IMR-90 (cell line): Measurements from ENCODE around the gene NLGN1. TPM values are rescaled to one million over a fixed set of nuclear protein-coding genes. Genes with fewer than 3 reads are reported as not detected.

ENCODE experiments used
- ATAC-seq: fragments of 200-7000 bp; cut with Tn5 transposase; 2 replicates; pipeline ENCODE4 v1.9.1; 2020; ENCODE audit warnings: low read depth, mild to moderate bottlenecking, moderate library complexity
- BruUV-seq: library from RNA; stranded (reverse); fragments of 400-500 nt; replicated peaks from 2 replicates; lab custom pipeline; 2021; lab: Mats Ljungman, UMichigan
- CTCF ChIA-PET: fragments of 300-600 bp; formaldehyde crosslinking; extraction: SDS; loops from one replicate; lab custom pipeline; 2021; ENCODE audit warnings: antibody characterized with exemption; lab: Yijun Ruan, JAX
- POLR2A ChIA-PET: fragments of 300-600 bp; sonication (Branson Sonifier 250); formaldehyde crosslinking; loops from one replicate; lab custom pipeline; 2022; ENCODE audit warnings: antibody characterized with exemption; ENCODE audit not compliant: unreplicated experiment; lab: Charles Lee
- DNase-seq: peaks from one replicate; pipeline ENCODE4 v3.0.0; 2013
- H2AFZ ChIP-seq: replicated peaks from 2 replicates; pipeline ENCODE3; 2013; ENCODE audit warnings: low read length, mild to moderate bottlenecking; ENCODE audit not compliant: poor library complexity
- H2AK5ac ChIP-seq: 2 replicates; pipeline ENCODE4 v1.6.1; 2013; ENCODE audit warnings: low read depth, low read length, inconsistent platforms
- H2AK9ac ChIP-seq: replicated peaks from 2 replicates; pipeline ENCODE3; 2013; ENCODE audit warnings: mild to moderate bottlenecking, low read depth, low read length, moderate library complexity; ENCODE audit not compliant: poor library complexity
- H2BK120ac ChIP-seq: 2 replicates; pipeline ENCODE4 v1.6.1; 2013; ENCODE audit warnings: low read depth, low read length, inconsistent platforms
- H2BK15ac ChIP-seq: 3 replicates; pipeline ENCODE4 v1.6.1; 2013; ENCODE audit warnings: low read depth, low read length, inconsistent platforms
- H2BK20ac ChIP-seq: 2 replicates; pipeline ENCODE4 v1.6.1; 2013; ENCODE audit warnings: low read depth, mild to moderate bottlenecking, inconsistent platforms, low read length, moderate library complexity
- H2BK5ac ChIP-seq: 2 replicates; pipeline ENCODE4 v1.6.1; 2013; ENCODE audit warnings: mild to moderate bottlenecking, low read depth, low read length, inconsistent platforms; ENCODE audit not compliant: poor library complexity, severe bottlenecking
- H3K14ac ChIP-seq: replicated peaks from 2 replicates; pipeline ENCODE4 v1.6.1; 2013; ENCODE audit warnings: low read depth, low read length, inconsistent platforms
- H3K18ac ChIP-seq: 2 replicates; pipeline ENCODE4 v1.6.1; 2013; ENCODE audit warnings: low read depth, low read length, control low read depth
- H3K23ac ChIP-seq: 2 replicates; pipeline ENCODE4 v1.6.1; 2013; ENCODE audit warnings: low read depth, low read length, inconsistent platforms
- H3K27ac ChIP-seq: 2 replicates; pipeline ENCODE4 v1.5.1; 2013; ENCODE audit warnings: mild to moderate bottlenecking, control low read depth, low read length; ENCODE audit not compliant: insufficient read depth
- H3K27me3 ChIP-seq: 2 replicates; pipeline ENCODE4 v1.6.1; 2013; ENCODE audit warnings: low read length; ENCODE audit not compliant: control insufficient read depth, insufficient read depth
- H3K36me3 ChIP-seq: 2 replicates; pipeline ENCODE4 v1.6.1; 2013; ENCODE audit warnings: low read length, mixed read lengths; ENCODE audit not compliant: control insufficient read depth, insufficient read depth
- H3K4ac ChIP-seq: 2 replicates; pipeline ENCODE4 v1.6.1; 2013; ENCODE audit warnings: low read depth, low read length, inconsistent platforms
- H3K4me1 ChIP-seq: 2 replicates; pipeline ENCODE4 v1.6.1; 2013; ENCODE audit warnings: low read length, mixed read lengths; ENCODE audit not compliant: control insufficient read depth, insufficient read depth
- H3K4me2 ChIP-seq: 2 replicates; pipeline ENCODE4 v1.6.1; 2013; ENCODE audit warnings: low read depth, mild to moderate bottlenecking, control low read depth, low read length, moderate library complexity
- H3K4me3 ChIP-seq: 2 replicates; pipeline ENCODE4 v1.5.1; 2013; ENCODE audit warnings: low read depth, mild to moderate bottlenecking, control low read depth, low read length, moderate library complexity; ENCODE audit not compliant: insufficient read depth
- H3K56ac ChIP-seq: 2 replicates; pipeline ENCODE4 v1.6.1; 2013; ENCODE audit warnings: low read length, inconsistent platforms; ENCODE audit not compliant: insufficient read depth; ENCODE audit errors: extremely low read depth
- H3K79me1 ChIP-seq, 2 experiments: 2 replicates each; pipeline ENCODE4 v1.6.1; 2013; ENCODE audit warnings: low read length in 2 of 2, inconsistent platforms in 1 of 2, low read depth in 1 of 2
- H3K9ac ChIP-seq: 2 replicates; pipeline ENCODE4 v1.6.1; 2013; ENCODE audit warnings: low read depth, low read length, control low read depth
- H3K9me1 ChIP-seq: 2 replicates; pipeline ENCODE4 v1.6.1; 2013; ENCODE audit warnings: low read length, inconsistent platforms; ENCODE audit not compliant: insufficient read depth
- H3K9me3 ChIP-seq: 2 replicates; pipeline ENCODE4 v1.6.1; 2013; ENCODE audit warnings: low read length; ENCODE audit not compliant: control insufficient read depth, insufficient read depth
- H4K20me1 ChIP-seq: 2 replicates; pipeline ENCODE4 v1.6.1; 2013; ENCODE audit warnings: low read length, inconsistent platforms; ENCODE audit not compliant: insufficient read depth
- H4K5ac ChIP-seq: 2 replicates; pipeline ENCODE4 v1.6.1; 2013; ENCODE audit warnings: mild to moderate bottlenecking, low read depth, low read length, control low read depth
- H4K8ac ChIP-seq, 2 experiments: 2 replicates each; pipeline ENCODE4 v1.6.1; 2013; ENCODE audit warnings: low read depth in 2 of 2, low read length in 2 of 2, control low read depth in 1 of 2, inconsistent platforms in 1 of 2
- H4K91ac ChIP-seq: 2 replicates; pipeline ENCODE4 v1.6.1; 2013; ENCODE audit warnings: low read depth, low read length, inconsistent platforms; ENCODE audit not compliant: insufficient read depth
- BHLHE40 ChIP-seq: fragments of 150-350 bp; IDR thresholded peaks from 2 replicates; pipeline ENCODE4 v1.6.1; 2016; ENCODE audit warnings: mild to moderate bottlenecking, low read depth, low read length
- CEBPB ChIP-seq: IDR thresholded peaks from 2 replicates; pipeline ENCODE4 v1.6.1; 2012; ENCODE audit warnings: low read depth, low read length, improper control_type of control experiment
- CHD1 ChIP-seq: IDR thresholded peaks from 2 replicates; pipeline ENCODE4 v1.6.1; 2012; ENCODE audit warnings: low read depth, low read length, improper control_type of control experiment
- FOS ChIP-seq: fragments of 150-350 bp; IDR thresholded peaks from 2 replicates; pipeline ENCODE4 v1.6.1; 2016; ENCODE audit warnings: low read depth, low read length
- MAFK ChIP-seq: IDR thresholded peaks from 2 replicates; pipeline ENCODE4 v1.6.1; 2012; ENCODE audit warnings: low read depth, low read length, improper control_type of control experiment
- MAZ ChIP-seq: IDR thresholded peaks from 2 replicates; pipeline ENCODE4 v1.6.1; 2012; ENCODE audit warnings: low read depth, mild to moderate bottlenecking, low read length, improper control_type of control experiment, moderate library complexity, borderline replicate concordance
- MXI1 ChIP-seq: IDR thresholded peaks from 2 replicates; pipeline ENCODE4 v1.6.1; 2012; ENCODE audit warnings: low read depth, mild to moderate bottlenecking, low read length, moderate library complexity, borderline replicate concordance
- NFE2L2 ChIP-seq: fragments of 150-350 bp; IDR thresholded peaks from 2 replicates; pipeline ENCODE4 v1.6.1; 2016; ENCODE audit warnings: low read depth, mild to moderate bottlenecking, low read length
- POLR2A ChIP-seq: IDR thresholded peaks from 2 replicates; pipeline ENCODE4 v1.6.1; 2012; ENCODE audit warnings: mild to moderate bottlenecking, low read depth, low read length
- RAD21 ChIP-seq: IDR thresholded peaks from 2 replicates; pipeline ENCODE4 v1.6.1; 2012; ENCODE audit warnings: low read length, improper control_type of control experiment
- RCOR1 ChIP-seq: IDR thresholded peaks from 2 replicates; pipeline ENCODE4 v1.6.1; 2012; ENCODE audit warnings: mild to moderate bottlenecking, low read length, improper control_type of control experiment; ENCODE audit not compliant: insufficient replicate concordance
- RFX5 ChIP-seq: IDR thresholded peaks from 2 replicates; pipeline ENCODE4 v1.8.0; 2012; ENCODE audit warnings: low read depth, mild to moderate bottlenecking, low read length, moderate library complexity
- SMC3 ChIP-seq: fragments of 150-350 bp; IDR thresholded peaks from 2 replicates; pipeline ENCODE4 v1.6.1; 2016; ENCODE audit warnings: low read depth, mild to moderate bottlenecking, antibody characterized with exemption, low read length, moderate library complexity
- WGBS, 2 experiments: methylation state at CpG; one replicate each; pipeline versions ENCODE4 v1.1.5 to v1.1.7; 2013; ENCODE audit warnings: missing lambda C conversion rate in 2 of 2; ENCODE audit not compliant: insufficient read length in 1 of 2; ENCODE audit errors: extremely low coverage in 2 of 2; 5-methylcytosine and 5-hydroxymethylcytosine counted together
- dilution Hi-C: fragments of 300-500 bp; cut with HindIII; formaldehyde crosslinking; loops from one replicate; pipeline ENCODE4 v1.14.3; 2018; ENCODE audit warnings: low sequenced_read_pairs; ENCODE audit not compliant: unreplicated experiment
- in situ Hi-C: fragments of 300-500 bp; cut with MboI; formaldehyde crosslinking; loops from 3 replicates; pipeline ENCODE4 v1.14.3; 2019; ENCODE audit warnings: low sequenced_read_pairs, inconsistent platforms, mixed read lengths
- intact Hi-C: fragments of 100-400 bp; cut with micrococcal nuclease; formaldehyde crosslinking; loops from 2 replicates; pipeline ENCODE4 v1.10.0; 2022
- polyA plus RNA-seq, 3 experiments: library from polyadenylated mRNA; depleted of rRNA; stranded (reverse); fragments of >200 nt; gene quantifications; 2 replicates each; pipeline ENCODE4 v1.2.3, GENCODE V29; 2012; ENCODE audit warnings: low replicate concordance in 1 of 3
- total RNA-seq: library from RNA; depleted of rRNA; stranded (reverse); fragments of >200 nt; gene quantifications from 2 replicates; pipeline ENCODE4 v1.2.3, GENCODE V29; 2012
- TF ChIP-seq, protein P1 (sequence below): conservative IDR thresholded peaks from 2 replicates; pipeline ENCODE4 v1.5.1; 2012; ENCODE audit warnings: mild to moderate bottlenecking, low read depth, low read length, improper control_type of control experiment
- TF ChIP-seq, protein P2 (sequence below): fragments of 150-350 bp; IDR thresholded peaks from 2 replicates; pipeline ENCODE4 v1.6.1; 2016; ENCODE audit warnings: low read depth, mild to moderate bottlenecking, low read length, moderate library complexity, borderline replicate concordance
- TF ChIP-seq, protein P3 (sequence below): fragments of 150-350 bp; IDR thresholded peaks from 2 replicates; pipeline ENCODE4 v1.6.1; 2017; ENCODE audit warnings: mild to moderate bottlenecking, antibody characterized with exemption, low read length, low read depth

NLGN1 gene
- total and polyA plus RNA-seq, 2 of the 4 experiments (the other 2 are of a cell fraction) = 1.8 to 12.5 TPM

DNA sequence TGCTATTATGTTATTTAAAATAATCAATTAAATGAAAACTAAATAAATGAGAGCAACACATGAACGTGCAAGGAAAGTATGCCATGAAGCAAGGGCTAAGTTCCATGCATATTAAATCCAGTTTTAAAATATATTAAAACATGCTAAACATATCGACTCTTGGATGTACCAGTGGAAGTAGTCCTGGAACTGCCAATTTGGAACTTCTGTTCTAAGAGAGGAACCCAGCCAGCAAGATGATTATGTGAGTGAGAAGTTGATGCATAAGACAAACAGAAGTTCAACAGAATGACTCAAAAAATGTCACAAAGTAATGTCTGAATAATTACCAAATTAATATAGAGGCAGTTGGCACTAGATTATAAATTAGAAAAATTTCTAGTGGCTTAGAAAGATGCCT is 714.2 kb downstream of the NLGN1 start:
- no peak overlapping the region for H2AK5ac ChIP-seq
- no peak for TF ChIP-seq MXI1
- TF ChIP-seq MAZ = no peak
- TF ChIP-seq BHLHE40 = no peak
- no peak for TF ChIP-seq RFX5
- TF ChIP-seq CHD1 = no peak
- TF ChIP-seq FOS = no peak
- TF ChIP-seq, protein P1, sequence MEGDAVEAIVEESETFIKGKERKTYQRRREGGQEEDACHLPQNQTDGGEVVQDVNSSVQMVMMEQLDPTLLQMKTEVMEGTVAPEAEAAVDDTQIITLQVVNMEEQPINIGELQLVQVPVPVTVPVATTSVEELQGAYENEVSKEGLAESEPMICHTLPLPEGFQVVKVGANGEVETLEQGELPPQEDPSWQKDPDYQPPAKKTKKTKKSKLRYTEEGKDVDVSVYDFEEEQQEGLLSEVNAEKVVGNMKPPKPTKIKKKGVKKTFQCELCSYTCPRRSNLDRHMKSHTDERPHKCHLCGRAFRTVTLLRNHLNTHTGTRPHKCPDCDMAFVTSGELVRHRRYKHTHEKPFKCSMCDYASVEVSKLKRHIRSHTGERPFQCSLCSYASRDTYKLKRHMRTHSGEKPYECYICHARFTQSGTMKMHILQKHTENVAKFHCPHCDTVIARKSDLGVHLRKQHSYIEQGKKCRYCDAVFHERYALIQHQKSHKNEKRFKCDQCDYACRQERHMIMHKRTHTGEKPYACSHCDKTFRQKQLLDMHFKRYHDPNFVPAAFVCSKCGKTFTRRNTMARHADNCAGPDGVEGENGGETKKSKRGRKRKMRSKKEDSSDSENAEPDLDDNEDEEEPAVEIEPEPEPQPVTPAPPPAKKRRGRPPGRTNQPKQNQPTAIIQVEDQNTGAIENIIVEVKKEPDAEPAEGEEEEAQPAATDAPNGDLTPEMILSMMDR = no peak
- TF ChIP-seq, protein P2, sequence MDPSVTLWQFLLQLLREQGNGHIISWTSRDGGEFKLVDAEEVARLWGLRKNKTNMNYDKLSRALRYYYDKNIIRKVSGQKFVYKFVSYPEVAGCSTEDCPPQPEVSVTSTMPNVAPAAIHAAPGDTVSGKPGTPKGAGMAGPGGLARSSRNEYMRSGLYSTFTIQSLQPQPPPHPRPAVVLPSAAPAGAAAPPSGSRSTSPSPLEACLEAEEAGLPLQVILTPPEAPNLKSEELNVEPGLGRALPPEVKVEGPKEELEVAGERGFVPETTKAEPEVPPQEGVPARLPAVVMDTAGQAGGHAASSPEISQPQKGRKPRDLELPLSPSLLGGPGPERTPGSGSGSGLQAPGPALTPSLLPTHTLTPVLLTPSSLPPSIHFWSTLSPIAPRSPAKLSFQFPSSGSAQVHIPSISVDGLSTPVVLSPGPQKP = no peak
- no peak for TF ChIP-seq RCOR1
- TF ChIP-seq RAD21 = no peak
- TF ChIP-seq NFE2L2 = no peak
- no peak for TF ChIP-seq MAFK
- TF ChIP-seq CEBPB = no peak
- TF ChIP-seq, protein P3, sequence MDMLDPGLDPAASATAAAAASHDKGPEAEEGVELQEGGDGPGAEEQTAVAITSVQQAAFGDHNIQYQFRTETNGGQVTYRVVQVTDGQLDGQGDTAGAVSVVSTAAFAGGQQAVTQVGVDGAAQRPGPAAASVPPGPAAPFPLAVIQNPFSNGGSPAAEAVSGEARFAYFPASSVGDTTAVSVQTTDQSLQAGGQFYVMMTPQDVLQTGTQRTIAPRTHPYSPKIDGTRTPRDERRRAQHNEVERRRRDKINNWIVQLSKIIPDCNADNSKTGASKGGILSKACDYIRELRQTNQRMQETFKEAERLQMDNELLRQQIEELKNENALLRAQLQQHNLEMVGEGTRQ = no peak
- no peak for TF ChIP-seq SMC3
- TF ChIP-seq POLR2A = no peak
- H2BK5ac ChIP-seq = no peak overlapping the region
- no peak overlapping the region for H4K91ac ChIP-seq
- no peak for DNase-seq
- no peak overlapping the region for H3K14ac ChIP-seq
- ChIA-PET CTCF (no interaction called here), POLR2A (no interaction called here)
- peaks cover 2% of the 10 kb centered on the region; the same call in 1 of the 2 replicates for H3K9me3 ChIP-seq
- dilution Hi-C loops = no loop called here
- no peaks in the 10 kb centered on the region for H4K20me1 ChIP-seq
- H4K5ac ChIP-seq = no peak overlapping the region
- no peak overlapping the region for H3K27ac ChIP-seq
- no TSS peak for BruUV-seq
- WGBS, 2 experiments = no CpG with 5 or more reads among the region's 2 CpGs
- no peak overlapping the region for H3K9ac ChIP-seq
- no peak overlapping the region for H2AFZ ChIP-seq
- no peak overlapping the region for H3K23ac ChIP-seq
- in situ Hi-C loops = no loop called here
- H3K4me2 ChIP-seq = no peak overlapping the region
- no peaks in the 10 kb centered on the region for H3K36me3 ChIP-seq
- no peak overlapping the region for H2AK9ac ChIP-seq
- H4K8ac ChIP-seq = no peak overlapping the region
- H3K4me3 ChIP-seq = no peak overlapping the region
- intact Hi-C loops = loop anchor here (5.0 kb wide), 2 partner anchors 524 to 666 kb away; no protein-coding TSS in a partner anchor
- no peaks in the 10 kb centered on the region for H3K4me1 ChIP-seq
- no peaks in the 10 kb centered on the region for H3K79me1 ChIP-seq
- ATAC-seq = no peak
- H3K9me1 ChIP-seq = peaks cover 3% of the 10 kb centered on the region; the same call in 1 of the 2 replicates
- H3K4ac ChIP-seq = no peak overlapping the region
- H3K18ac ChIP-seq = no peak overlapping the region
- no peak overlapping the region for H2BK20ac ChIP-seq
- no peak overlapping the region for H2BK120ac ChIP-seq
- H2BK15ac ChIP-seq = no peak overlapping the region
- H3K56ac ChIP-seq = no peak overlapping the region
- H3K27me3 ChIP-seq = no peaks in the 10 kb centered on the region
